B cell (primary cell): Measurements from ENCODE around the gene NUBPL. TPM values are rescaled to one million over a fixed set of nuclear protein-coding genes. Genes with fewer than 3 reads are reported as not detected.

Experiments
- ATAC-seq: fragments of 200-7000 bp; cut with Tn5 transposase; one replicate; pipeline ENCODE4 v1.10.0; 2021; ENCODE audit warnings: low read depth, mild to moderate bottlenecking, moderate number of reproducible peaks, moderate library complexity
- CTCF ChIA-PET: fragments of 350-600 bp; sonication (Branson Sonifier 250); formaldehyde crosslinking; loops from one replicate; lab custom pipeline; 2021; ENCODE audit warnings: antibody characterized with exemption, inconsistent platforms; lab: Charles Lee
- POLR2A ChIA-PET: fragments of 350-600 bp; sonication (Branson Sonifier 250); formaldehyde crosslinking; loops from one replicate; lab custom pipeline; 2021; ENCODE audit warnings: antibody characterized with exemption; lab: Charles Lee
- DNase-seq: peaks from one replicate; pipeline ENCODE4 v3.0.0; 2013
- H2AFZ ChIP-seq: 2 replicates; pipeline ENCODE4 v1.6.1; 2012; ENCODE audit warnings: mild to moderate bottlenecking, low read depth, low read length; ENCODE audit not compliant: insufficient read depth, poor library complexity, severe bottlenecking
- H3K27ac ChIP-seq, 2 donors: 1 replicate in 1 of 2; 2 replicates in 1 of 2; pipeline ENCODE4 v1.5.1; 2012 to 2013; ENCODE audit warnings: low read length in 2 of 2, mild to moderate bottlenecking in 2 of 2, moderate library complexity in 1 of 2
- H3K27me3 ChIP-seq, 4 experiments: fragments of 200-600 bp in 1 of 4; sonication (generic) in 1 of 4; replicated peaks in 1 of 4; 1 replicate in 2 of 4; 2 replicates in 2 of 4; pipeline versions ENCODE4 v1.6.1 to v1.7.0; 2013 to 2016; ENCODE audit warnings: low read length in 3 of 4, mild to moderate bottlenecking in 2 of 4, mixed read lengths in 1 of 4, moderate library complexity in 1 of 4; ENCODE audit not compliant: insufficient read depth in 4 of 4, control insufficient read depth in 3 of 4; ENCODE audit errors: control extremely low read depth in 1 of 4
- H3K36me3 ChIP-seq, 2 experiments: replicated peaks in 1 of 2; 1 replicate in 1 of 2; 2 replicates in 1 of 2; pipeline versions ENCODE4 v1.6.1 to v1.7.1; 2013; ENCODE audit warnings: low read length in 1 of 2; ENCODE audit not compliant: insufficient read depth in 2 of 2, control insufficient read depth in 1 of 2; ENCODE audit errors: control extremely low read depth in 1 of 2, extremely low read depth in 1 of 2
- H3K4me1 ChIP-seq, 2 donors: fragments of 200-600 bp in 1 of 2; sonication (generic) in 1 of 2; 1 replicate in 1 of 2; 2 replicates in 1 of 2; pipeline versions ENCODE4 v1.5.1 to v1.6.1; 2013 to 2017; ENCODE audit warnings: low read length in 2 of 2; ENCODE audit not compliant: control insufficient read depth in 2 of 2, insufficient read depth in 2 of 2
- H3K4me2 ChIP-seq: replicated peaks from 2 replicates; pipeline ENCODE3; 2012; ENCODE audit warnings: mild to moderate bottlenecking, low read depth, low read length; ENCODE audit not compliant: poor library complexity, severe bottlenecking
- H3K4me3 ChIP-seq, 5 experiments: fragments of 200-600 bp in 1 of 5; sonication (generic) in 1 of 5; 1 replicate in 3 of 5; 2 replicates in 2 of 5; pipeline versions ENCODE4 v1.5.1 to v1.7.0; 2011 to 2016; ENCODE audit warnings: low read length in 4 of 5, mild to moderate bottlenecking in 4 of 5, low read depth in 2 of 5, control low read depth in 1 of 5, moderate library complexity in 1 of 5; ENCODE audit not compliant: insufficient read depth in 1 of 5; ENCODE audit errors: control extremely low read depth in 1 of 5, extremely low read depth in 1 of 5
- H3K79me2 ChIP-seq: fragments of 200-600 bp; sonication (generic); one replicate; pipeline ENCODE4 v1.6.0; 2016; ENCODE audit warnings: low read length; ENCODE audit not compliant: control insufficient read depth, insufficient read depth
- H3K9ac ChIP-seq: fragments of 200-600 bp; sonication (generic); 2 replicates; pipeline ENCODE4 v1.6.1; 2017; ENCODE audit warnings: mild to moderate bottlenecking, low read length, moderate library complexity
- H3K9me3 ChIP-seq, 3 donors: one replicate each; pipeline versions ENCODE4 v1.6.1 to v1.7.1; 2013; ENCODE audit warnings: low read length in 2 of 3; ENCODE audit not compliant: control insufficient read depth in 2 of 3, insufficient read depth in 1 of 3; ENCODE audit errors: control extremely low read depth in 1 of 3
- H4K20me1 ChIP-seq: 2 replicates; pipeline ENCODE4 v1.6.0; 2012; ENCODE audit warnings: mild to moderate bottlenecking, low read length; ENCODE audit not compliant: insufficient read depth, control insufficient read depth, poor library complexity, severe bottlenecking
- H3K27ac Mint-ChIP-seq: one replicate; pipeline ENCODE4 v1.8.0; 2021; ENCODE audit warnings: mixed read lengths
- H3K27me3 Mint-ChIP-seq: one replicate; pipeline ENCODE4 v1.8.0; 2021; ENCODE audit warnings: mixed read lengths
- H3K4me1 Mint-ChIP-seq: one replicate; pipeline ENCODE4 v1.8.0; 2021; ENCODE audit warnings: mixed read lengths
- H3K4me3 Mint-ChIP-seq: one replicate; pipeline ENCODE4 v1.8.0; 2021; ENCODE audit warnings: mixed read lengths
- H3K9me3 Mint-ChIP-seq: one replicate; pipeline ENCODE4 v1.8.0; 2022; ENCODE audit warnings: mixed read lengths; ENCODE audit not compliant: insufficient read depth
- EZH2 ChIP-seq: IDR thresholded peaks from 2 replicates; pipeline ENCODE4 v1.6.1; 2012; ENCODE audit warnings: borderline replicate concordance, low read depth, mild to moderate bottlenecking, moderate library complexity, low read length; ENCODE audit not compliant: insufficient read depth, poor library complexity, severe bottlenecking
- WGBS: methylation state at CpG from one replicate; pipeline ENCODE4 v1.1.5; 2013; ENCODE audit warnings: missing lambda C conversion rate; ENCODE audit not compliant: insufficient coverage; 5-methylcytosine and 5-hydroxymethylcytosine counted together
- intact Hi-C: fragments of 100-400 bp; cut with micrococcal nuclease; formaldehyde crosslinking; loops from one replicate; pipeline ENCODE4 v1.10.0; 2022
- polyA plus RNA-seq: library from polyadenylated mRNA; depleted of rRNA; stranded (reverse); fragments of >200 nt; gene quantifications from 2 replicates; pipeline ENCODE4 v1.2.3, GENCODE V29; 2012
- total RNA-seq, 2 donors: library from RNA; stranded (reverse); fragments of 120-200 nt in 1 of 2; gene quantifications; 1 replicate in 1 of 2; 2 replicates in 1 of 2; pipeline versions ENCODE4 v1.2.3 to v1.2.4, GENCODE V29; 2013 to 2022
- TF ChIP-seq, protein P1 (sequence below): fragments of 200-600 bp; IDR thresholded peaks from one replicate; pipeline ENCODE4 v1.8.0; 2022; ENCODE audit warnings: antibody characterized with exemption, mild to moderate bottlenecking

NUBPL gene
- total and polyA plus RNA-seq, 2 donors (not counting 1 experiment from before 2014, with no cell fraction given): 1.9 to 14.2 TPM

DNA sequence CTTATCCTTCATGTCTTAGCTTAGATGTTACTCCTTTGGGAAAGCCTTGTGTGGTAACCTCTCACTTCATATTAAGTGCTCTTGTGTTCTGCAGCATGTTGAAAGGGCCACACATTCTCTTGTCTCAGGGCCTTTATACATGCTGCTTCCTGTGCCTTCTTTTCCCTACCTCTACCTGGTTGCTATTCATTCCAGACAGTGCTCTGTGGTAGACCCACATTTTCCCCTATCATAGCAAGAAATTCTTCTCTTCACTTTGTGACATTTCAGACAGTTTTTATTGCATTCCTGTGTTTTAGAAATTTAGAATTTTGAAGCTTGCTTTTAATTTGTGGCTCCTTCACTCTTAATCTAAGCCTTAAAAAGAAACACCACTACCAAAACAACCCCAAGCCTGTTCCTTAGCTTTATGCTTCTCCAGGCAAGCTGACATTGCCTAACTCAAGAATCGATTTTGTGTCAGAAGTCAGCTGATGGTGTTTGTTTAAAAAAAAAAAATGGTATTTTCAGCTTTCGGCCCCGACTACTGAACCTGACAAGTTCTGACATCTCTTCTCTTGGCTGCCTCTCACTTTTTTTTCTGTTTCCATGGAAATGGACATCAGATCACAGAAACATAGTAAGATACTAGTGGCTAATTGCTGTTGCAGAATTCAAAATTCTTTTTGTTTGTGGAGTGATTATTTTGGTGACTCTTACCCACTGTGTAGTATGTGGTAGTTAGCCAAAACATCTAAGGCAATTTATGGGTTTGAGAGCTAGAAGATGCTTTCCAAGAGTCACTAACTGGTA is 156.3 kb downstream of the NUBPL start:
- Histone ChIP-seq H2AFZ (no peak overlapping the region), H3K4me3 (no peak overlapping the region), H3K27ac (no peak overlapping the region), H3K36me3 (no peaks in the 10 kb centered on the region), H3K79me2 (no peaks in the 10 kb centered on the region), H3K27me3 (no peaks in the 10 kb centered on the region), H3K4me2 (no peak overlapping the region), H4K20me1 (no peaks in the 10 kb centered on the region), H3K9ac (no peak overlapping the region), H3K4me1 (no peaks in the 10 kb centered on the region), H3K9me3 (peaks cover 0 to 5% (median 0%) of the 10 kb centered on the region in 3 donors)
- CTCF ChIA-PET: no interaction called here
- intact Hi-C loops: no loop called here
- TF ChIP-seq EZH2: no peak
- TF ChIP-seq, protein P1, sequence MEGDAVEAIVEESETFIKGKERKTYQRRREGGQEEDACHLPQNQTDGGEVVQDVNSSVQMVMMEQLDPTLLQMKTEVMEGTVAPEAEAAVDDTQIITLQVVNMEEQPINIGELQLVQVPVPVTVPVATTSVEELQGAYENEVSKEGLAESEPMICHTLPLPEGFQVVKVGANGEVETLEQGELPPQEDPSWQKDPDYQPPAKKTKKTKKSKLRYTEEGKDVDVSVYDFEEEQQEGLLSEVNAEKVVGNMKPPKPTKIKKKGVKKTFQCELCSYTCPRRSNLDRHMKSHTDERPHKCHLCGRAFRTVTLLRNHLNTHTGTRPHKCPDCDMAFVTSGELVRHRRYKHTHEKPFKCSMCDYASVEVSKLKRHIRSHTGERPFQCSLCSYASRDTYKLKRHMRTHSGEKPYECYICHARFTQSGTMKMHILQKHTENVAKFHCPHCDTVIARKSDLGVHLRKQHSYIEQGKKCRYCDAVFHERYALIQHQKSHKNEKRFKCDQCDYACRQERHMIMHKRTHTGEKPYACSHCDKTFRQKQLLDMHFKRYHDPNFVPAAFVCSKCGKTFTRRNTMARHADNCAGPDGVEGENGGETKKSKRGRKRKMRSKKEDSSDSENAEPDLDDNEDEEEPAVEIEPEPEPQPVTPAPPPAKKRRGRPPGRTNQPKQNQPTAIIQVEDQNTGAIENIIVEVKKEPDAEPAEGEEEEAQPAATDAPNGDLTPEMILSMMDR: no peak
- H3K27ac Mint-ChIP-seq: no peak overlapping the region
- H3K4me3 Mint-ChIP-seq: no peak overlapping the region
- ATAC-seq (no peak), DNase-seq (no peak)
- POLR2A ChIA-PET: no interaction called here
- H3K27me3 Mint-ChIP-seq: no peaks in the 10 kb centered on the region
- no CpG with 5 or more reads among the region's 3 CpGs for WGBS
- no peaks in the 10 kb centered on the region for H3K4me1 Mint-ChIP-seq
- H3K9me3 Mint-ChIP-seq: peaks cover 8% of the 10 kb centered on the region

DNA sequence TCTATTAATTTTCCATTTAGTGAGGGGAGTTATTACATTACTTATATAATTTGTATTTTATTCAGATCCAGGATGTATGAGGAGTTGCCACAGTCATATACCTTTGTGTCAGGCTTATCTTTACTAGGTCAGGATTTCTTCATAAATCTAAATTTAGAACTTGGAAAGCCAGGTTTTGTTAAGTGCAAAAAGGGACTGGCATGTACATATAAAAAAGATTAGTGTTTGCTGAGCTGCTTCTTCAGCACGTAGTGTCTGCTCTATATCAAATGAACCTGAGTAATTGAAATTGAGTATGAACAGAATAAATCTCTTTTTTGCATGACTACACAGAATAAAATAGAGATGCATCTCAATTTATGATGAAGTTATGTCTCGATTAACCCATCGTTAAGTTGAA is 157.4 kb downstream of the NUBPL start:
- H3K9me3 Mint-ChIP-seq: peaks cover 6% of the 10 kb centered on the region
- H3K27me3 ChIP-seq: no peaks in the 10 kb centered on the region
- CTCF ChIA-PET: no interaction called here
- no peaks in the 10 kb centered on the region for H4K20me1 ChIP-seq
- H3K79me2 ChIP-seq: no peaks in the 10 kb centered on the region
- no peak overlapping the region for H3K9ac ChIP-seq
- intact Hi-C loops: no loop called here
- no peak for ATAC-seq
- no peaks in the 10 kb centered on the region for H3K27me3 Mint-ChIP-seq
- H3K36me3 ChIP-seq: no peaks in the 10 kb centered on the region
- peaks cover 0 to 5% (median 0%) of the 10 kb centered on the region in 3 donors for H3K9me3 ChIP-seq
- H3K4me3 Mint-ChIP-seq: no peak overlapping the region
- no peak overlapping the region for H3K4me2 ChIP-seq
- no peaks in the 10 kb centered on the region for H3K4me1 ChIP-seq
- H3K4me1 Mint-ChIP-seq: no peaks in the 10 kb centered on the region
- DNase-seq: no peak
- no peak for TF ChIP-seq EZH2
- TF ChIP-seq, protein P1: no peak
- H2AFZ ChIP-seq: no peak overlapping the region
- no peak overlapping the region for H3K4me3 ChIP-seq
- H3K27ac ChIP-seq: no peak overlapping the region
- 100% methylated on average over 1 of the region's 3 CpGs for WGBS
- H3K27ac Mint-ChIP-seq: no peak overlapping the region
- POLR2A ChIA-PET: no interaction called here
